HepG2 (cell line): ENCODE data around the gene TBC1D24. TPM values are rescaled to one million over a fixed set of nuclear protein-coding genes. Genes with fewer than 3 reads are reported as not detected.

Experiments
- ARNTL ChIP-seq: sonication (generic); formaldehyde crosslinking; IDR thresholded peaks from 2 replicates; pipeline ENCODE4 v1.4.0; 2020; ENCODE audit warnings: mild to moderate bottlenecking, missing genetic modification reagents
- ATAD3A ChIP-seq: sonication (generic); formaldehyde crosslinking; IDR thresholded peaks from 2 replicates; pipeline ENCODE4 v1.4.0; 2020; ENCODE audit warnings: missing genetic modification reagents
- ATM ChIP-seq: fragments of 450-650 bp; IDR thresholded peaks from 2 replicates; pipeline ENCODE4 v1.7.1; 2017; ENCODE audit warnings: mild to moderate bottlenecking, borderline replicate concordance
- ELF4 ChIP-seq: sonication (generic); formaldehyde crosslinking; IDR thresholded peaks from 2 replicates; pipeline ENCODE4 v1.5.0; 2020; ENCODE audit warnings: missing genetic modification reagents, mild to moderate bottlenecking, moderate library complexity, borderline replicate concordance
- FOXM1 ChIP-seq: sonication (generic); formaldehyde crosslinking; IDR thresholded peaks from 2 replicates; pipeline ENCODE4 v1.5.0; 2020; ENCODE audit warnings: missing genetic modification reagents
- GTF3A ChIP-seq: sonication (generic); formaldehyde crosslinking; conservative IDR thresholded peaks from 2 replicates; pipeline ENCODE4 v1.4.0; 2020; ENCODE audit warnings: mild to moderate bottlenecking, missing genetic modification reagents
- MTF2 ChIP-seq: sonication (generic); formaldehyde crosslinking; IDR thresholded peaks from 2 replicates; pipeline ENCODE4 v1.5.0; 2020; ENCODE audit warnings: missing genetic modification reagents, borderline replicate concordance
- MYNN ChIP-seq: sonication (generic); formaldehyde crosslinking; IDR thresholded peaks from 2 replicates; pipeline ENCODE4 v1.4.0; 2020; ENCODE audit warnings: mild to moderate bottlenecking, low read depth, missing genetic modification reagents
- NRL ChIP-seq: sonication (generic); formaldehyde crosslinking; IDR thresholded peaks from 2 replicates; pipeline ENCODE4 v1.5.0; 2020; ENCODE audit warnings: missing genetic modification reagents, mild to moderate bottlenecking, moderate library complexity, borderline replicate concordance
- SKI ChIP-seq: fragments of 450-650 bp; IDR thresholded peaks from one replicate; pipeline ENCODE4 v1.6.1; 2018; ENCODE audit warnings: mild to moderate bottlenecking; ENCODE audit not compliant: partially characterized antibody
- SMAD3 ChIP-seq: sonication (generic); formaldehyde crosslinking; IDR thresholded peaks from 2 replicates; pipeline ENCODE4 v1.4.0; 2020; ENCODE audit warnings: missing genetic modification reagents
- WIZ ChIP-seq: sonication (generic); formaldehyde crosslinking; IDR thresholded peaks from 2 replicates; pipeline ENCODE4 v1.5.1; 2020; ENCODE audit warnings: mild to moderate bottlenecking, missing genetic modification reagents
- ZKSCAN8 ChIP-seq: IDR thresholded peaks from 2 replicates; pipeline ENCODE4 v1.6.1; 2016; ENCODE audit warnings: borderline replicate concordance, missing genetic modification reagents, missing compliant biosample characterization
- ZNF234 ChIP-seq: sonication (generic); formaldehyde crosslinking; conservative IDR thresholded peaks from 2 replicates; pipeline ENCODE4 v1.5.1; 2020; ENCODE audit warnings: mild to moderate bottlenecking, missing genetic modification reagents
- ZNF589 ChIP-seq: sonication (generic); formaldehyde crosslinking; conservative IDR thresholded peaks from 2 replicates; pipeline ENCODE4 v1.8.0; 2022; ENCODE audit warnings: mild to moderate bottlenecking, moderate library complexity, missing genetic modification reagents
- polyA plus RNA-seq, 8 experiments: library from polyadenylated mRNA; depleted of rRNA in 3 of 8; stranded (reverse) in 7 of 8; unstranded in 1 of 8; fragments of >200 nt; fragmentation: Illumina TruSeq in 4 of 8; extraction: Trizol in 4 of 8; gene quantifications; 2 replicates each; pipeline versions ENCODE4 v1.2.1 to v1.2.3, GENCODE V29; 2011 to 2016; ENCODE audit warnings: low read depth in 4 of 8, missing spikeins in 1 of 8, mixed read lengths in 1 of 8; ENCODE audit not compliant: insufficient read depth in 1 of 8
- total RNA-seq, 5 experiments: library from RNA; depleted of rRNA; stranded (reverse); fragments of >200 nt; fragmentation: Illumina TruSeq; extraction: Trizol; gene quantifications; 2 replicates each; pipeline ENCODE4 v1.2.3, GENCODE V29; 2016; ENCODE audit warnings: low read depth in 1 of 5
- TF ChIP-seq, protein P1 (sequence below): IDR thresholded peaks from 2 replicates; pipeline ENCODE4 v1.6.1; 2016; ENCODE audit warnings: missing genetic modification reagents, missing compliant biosample characterization
- TF ChIP-seq, protein P2 (sequence below): sonication (generic); formaldehyde crosslinking; IDR thresholded peaks from 2 replicates; pipeline ENCODE4 v1.4.0; 2020; ENCODE audit warnings: missing genetic modification reagents
- TF ChIP-seq, protein P3 (sequence below): sonication (generic); formaldehyde crosslinking; IDR thresholded peaks from 2 replicates; pipeline ENCODE4 v1.8.1; 2022; ENCODE audit warnings: low read depth, mild to moderate bottlenecking, missing genetic modification reagents
- TF ChIP-seq, protein P4 (sequence below): IDR thresholded peaks from 2 replicates; pipeline ENCODE4 v1.6.1; 2016; ENCODE audit warnings: low read depth, control low read depth
- TF ChIP-seq, protein P5 (sequence below): sonication (generic); formaldehyde crosslinking; conservative IDR thresholded peaks from 2 replicates; pipeline ENCODE4 v1.4.0; 2020; ENCODE audit warnings: missing genetic modification reagents

TBC1D24 gene
- total and polyA plus RNA-seq, 2 of the 13 experiments (the other 11 are each of a cell fraction or from before 2014, with no cell fraction given) = 7.7 to 13.7 TPM

DNA sequence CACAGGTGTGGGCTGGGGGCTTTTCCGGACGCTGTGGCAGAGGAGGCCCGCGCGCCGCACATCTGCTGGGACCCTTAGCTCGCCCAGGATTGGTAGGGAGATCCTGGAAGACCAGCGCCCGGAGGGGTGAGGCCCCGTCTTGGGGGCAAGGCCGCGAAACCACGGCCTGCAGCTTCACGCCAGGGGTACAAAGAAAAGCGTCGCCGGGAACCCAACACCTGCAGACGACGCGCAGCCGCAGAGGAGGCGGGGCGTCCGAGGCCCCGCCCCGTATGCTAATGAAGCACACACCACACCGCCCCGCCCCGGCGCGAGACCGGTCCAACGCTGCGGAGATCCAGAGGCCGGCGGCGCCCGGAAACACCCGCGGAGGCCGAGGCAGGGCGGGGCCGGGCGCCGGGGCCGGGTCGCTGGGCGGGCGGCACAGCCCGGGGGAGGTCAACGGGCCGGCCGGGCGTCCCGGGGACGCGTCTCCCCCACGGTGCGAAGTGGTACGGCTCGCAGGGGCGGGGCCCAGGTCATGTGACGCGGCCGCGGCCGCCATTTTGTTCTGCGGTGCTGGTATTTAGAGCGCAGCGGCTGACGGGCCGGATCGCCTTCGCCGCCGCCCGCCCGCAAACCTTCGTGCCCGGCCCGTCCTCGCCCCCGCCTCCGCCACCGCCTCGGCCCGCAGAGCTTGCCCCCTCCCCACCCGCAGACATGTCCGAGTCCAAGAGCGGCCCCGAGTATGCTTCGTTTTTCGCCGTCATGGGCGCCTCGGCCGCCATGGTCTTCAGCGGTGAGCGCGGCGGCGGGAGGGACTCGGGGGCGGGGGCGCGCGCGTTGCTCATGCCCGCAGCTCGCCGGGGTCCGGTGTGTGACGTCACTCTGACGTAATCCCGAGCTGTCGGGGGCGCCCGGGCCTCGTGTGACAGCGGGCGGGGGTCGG lies 38.7 kb downstream of the TBC1D24 start, which contains the start of gene ATP6V0C (continued):
- TF ChIP-seq, protein P1, sequence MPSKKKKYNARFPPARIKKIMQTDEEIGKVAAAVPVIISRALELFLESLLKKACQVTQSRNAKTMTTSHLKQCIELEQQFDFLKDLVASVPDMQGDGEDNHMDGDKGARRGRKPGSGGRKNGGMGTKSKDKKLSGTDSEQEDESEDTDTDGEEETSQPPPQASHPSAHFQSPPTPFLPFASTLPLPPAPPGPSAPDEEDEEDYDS (CRISPR knock-in tag) = peak; percentile 93
- TF ChIP-seq ZNF589 (CRISPR knock-in tag) (no peak), SMAD3 (CRISPR knock-in tag) (0 out of 2 replicates have a peak, but pooled peaks have one; percentile 18), NRL (CRISPR knock-in tag) (no peak), WIZ (CRISPR knock-in tag) (no peak), ELF4 (peak; percentile 31; the same call in 1 of the 2 replicates), ATM (no peak), MYNN (CRISPR knock-in tag) (no peak), GTF3A (no peak), SKI (peak; percentile 62), ZNF234 (CRISPR knock-in tag) (peak; percentile 37; the same call in 1 of the 2 replicates), ARNTL (CRISPR knock-in tag) (no peak), MTF2 (CRISPR knock-in tag) (no peak), FOXM1 (CRISPR knock-in tag) (no peak), ATAD3A (no peak), ZKSCAN8 (CRISPR knock-in tag) (no peak)
- TF ChIP-seq, protein P2, sequence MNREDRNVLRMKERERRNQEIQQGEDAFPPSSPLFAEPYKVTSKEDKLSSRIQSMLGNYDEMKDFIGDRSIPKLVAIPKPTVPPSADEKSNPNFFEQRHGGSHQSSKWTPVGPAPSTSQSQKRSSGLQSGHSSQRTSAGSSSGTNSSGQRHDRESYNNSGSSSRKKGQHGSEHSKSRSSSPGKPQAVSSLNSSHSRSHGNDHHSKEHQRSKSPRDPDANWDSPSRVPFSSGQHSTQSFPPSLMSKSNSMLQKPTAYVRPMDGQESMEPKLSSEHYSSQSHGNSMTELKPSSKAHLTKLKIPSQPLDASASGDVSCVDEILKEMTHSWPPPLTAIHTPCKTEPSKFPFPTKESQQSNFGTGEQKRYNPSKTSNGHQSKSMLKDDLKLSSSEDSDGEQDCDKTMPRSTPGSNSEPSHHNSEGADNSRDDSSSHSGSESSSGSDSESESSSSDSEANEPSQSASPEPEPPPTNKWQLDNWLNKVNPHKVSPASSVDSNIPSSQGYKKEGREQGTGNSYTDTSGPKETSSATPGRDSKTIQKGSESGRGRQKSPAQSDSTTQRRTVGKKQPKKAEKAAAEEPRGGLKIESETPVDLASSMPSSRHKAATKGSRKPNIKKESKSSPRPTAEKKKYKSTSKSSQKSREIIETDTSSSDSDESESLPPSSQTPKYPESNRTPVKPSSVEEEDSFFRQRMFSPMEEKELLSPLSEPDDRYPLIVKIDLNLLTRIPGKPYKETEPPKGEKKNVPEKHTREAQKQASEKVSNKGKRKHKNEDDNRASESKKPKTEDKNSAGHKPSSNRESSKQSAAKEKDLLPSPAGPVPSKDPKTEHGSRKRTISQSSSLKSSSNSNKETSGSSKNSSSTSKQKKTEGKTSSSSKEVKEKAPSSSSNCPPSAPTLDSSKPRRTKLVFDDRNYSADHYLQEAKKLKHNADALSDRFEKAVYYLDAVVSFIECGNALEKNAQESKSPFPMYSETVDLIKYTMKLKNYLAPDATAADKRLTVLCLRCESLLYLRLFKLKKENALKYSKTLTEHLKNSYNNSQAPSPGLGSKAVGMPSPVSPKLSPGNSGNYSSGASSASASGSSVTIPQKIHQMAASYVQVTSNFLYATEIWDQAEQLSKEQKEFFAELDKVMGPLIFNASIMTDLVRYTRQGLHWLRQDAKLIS = no peak; the same call in 1 of the 2 replicates
- TF ChIP-seq, protein P3, sequence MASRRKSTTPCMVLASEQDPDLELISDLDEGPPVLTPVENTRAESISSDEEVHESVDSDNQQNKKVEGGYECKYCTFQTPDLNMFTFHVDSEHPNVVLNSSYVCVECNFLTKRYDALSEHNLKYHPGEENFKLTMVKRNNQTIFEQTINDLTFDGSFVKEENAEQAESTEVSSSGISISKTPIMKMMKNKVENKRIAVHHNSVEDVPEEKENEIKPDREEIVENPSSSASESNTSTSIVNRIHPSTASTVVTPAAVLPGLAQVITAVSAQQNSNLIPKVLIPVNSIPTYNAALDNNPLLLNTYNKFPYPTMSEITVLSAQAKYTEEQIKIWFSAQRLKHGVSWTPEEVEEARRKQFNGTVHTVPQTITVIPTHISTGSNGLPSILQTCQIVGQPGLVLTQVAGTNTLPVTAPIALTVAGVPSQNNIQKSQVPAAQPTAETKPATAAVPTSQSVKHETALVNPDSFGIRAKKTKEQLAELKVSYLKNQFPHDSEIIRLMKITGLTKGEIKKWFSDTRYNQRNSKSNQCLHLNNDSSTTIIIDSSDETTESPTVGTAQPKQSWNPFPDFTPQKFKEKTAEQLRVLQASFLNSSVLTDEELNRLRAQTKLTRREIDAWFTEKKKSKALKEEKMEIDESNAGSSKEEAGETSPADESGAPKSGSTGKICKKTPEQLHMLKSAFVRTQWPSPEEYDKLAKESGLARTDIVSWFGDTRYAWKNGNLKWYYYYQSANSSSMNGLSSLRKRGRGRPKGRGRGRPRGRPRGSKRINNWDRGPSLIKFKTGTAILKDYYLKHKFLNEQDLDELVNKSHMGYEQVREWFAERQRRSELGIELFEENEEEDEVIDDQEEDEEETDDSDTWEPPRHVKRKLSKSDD (CRISPR knock-in tag) = peak; percentile 85; the same call in 1 of the 2 replicates
- TF ChIP-seq, protein P4, sequence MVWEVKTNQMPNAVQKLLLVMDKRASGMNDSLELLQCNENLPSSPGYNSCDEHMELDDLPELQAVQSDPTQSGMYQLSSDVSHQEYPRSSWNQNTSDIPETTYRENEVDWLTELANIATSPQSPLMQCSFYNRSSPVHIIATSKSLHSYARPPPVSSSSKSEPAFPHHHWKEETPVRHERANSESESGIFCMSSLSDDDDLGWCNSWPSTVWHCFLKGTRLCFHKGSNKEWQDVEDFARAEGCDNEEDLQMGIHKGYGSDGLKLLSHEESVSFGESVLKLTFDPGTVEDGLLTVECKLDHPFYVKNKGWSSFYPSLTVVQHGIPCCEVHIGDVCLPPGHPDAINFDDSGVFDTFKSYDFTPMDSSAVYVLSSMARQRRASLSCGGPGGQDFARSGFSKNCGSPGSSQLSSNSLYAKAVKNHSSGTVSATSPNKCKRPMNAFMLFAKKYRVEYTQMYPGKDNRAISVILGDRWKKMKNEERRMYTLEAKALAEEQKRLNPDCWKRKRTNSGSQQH = no peak
- TF ChIP-seq, protein P5, sequence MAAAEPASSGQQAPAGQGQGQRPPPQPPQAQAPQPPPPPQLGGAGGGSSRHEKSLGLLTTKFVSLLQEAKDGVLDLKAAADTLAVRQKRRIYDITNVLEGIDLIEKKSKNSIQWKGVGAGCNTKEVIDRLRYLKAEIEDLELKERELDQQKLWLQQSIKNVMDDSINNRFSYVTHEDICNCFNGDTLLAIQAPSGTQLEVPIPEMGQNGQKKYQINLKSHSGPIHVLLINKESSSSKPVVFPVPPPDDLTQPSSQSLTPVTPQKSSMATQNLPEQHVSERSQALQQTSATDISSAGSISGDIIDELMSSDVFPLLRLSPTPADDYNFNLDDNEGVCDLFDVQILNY (CRISPR knock-in tag) = no peak
